CD4-positive, alpha-beta T cell (primary cell): ENCODE results near the gene POLRMT. TPM values are rescaled to one million over a fixed set of nuclear protein-coding genes. Genes with fewer than 3 reads are reported as not detected.

Experiments used
- ATAC-seq: fragments of 200-7000 bp; cut with Tn5 transposase; one replicate; pipeline ENCODE4 v1.10.0; 2022; ENCODE audit warnings: mild to moderate bottlenecking; ENCODE audit not compliant: poor library complexity
- CTCF ChIA-PET: fragments of 350-600 bp; sonication (Branson Sonifier 250); formaldehyde crosslinking; loops from one replicate; lab custom pipeline; 2021; ENCODE audit warnings: antibody characterized with exemption, inconsistent platforms; lab: Charles Lee
- POLR2A ChIA-PET: fragments of 350-600 bp; sonication (Branson Sonifier 250); formaldehyde crosslinking; loops from one replicate; lab custom pipeline; 2021; ENCODE audit warnings: antibody characterized with exemption, inconsistent platforms; lab: Charles Lee
- DNase-seq, 14 experiments: peaks; one replicate each; pipeline ENCODE4 v3.0.0-alpha.2; 2013 to 2020; ENCODE audit warnings: mixed read lengths in 2 of 14
- H3K27ac ChIP-seq, 2 donors: one replicate each; pipeline versions ENCODE4 v1.5.1 to v1.7.0; 2013; ENCODE audit warnings: low read length in 2 of 2, low read depth in 1 of 2, mild to moderate bottlenecking in 1 of 2
- H3K27me3 ChIP-seq, 2 experiments: 1 replicate in 1 of 2; 2 replicates in 1 of 2; pipeline versions ENCODE4 v1.6.1 to v1.7.0; 2013; ENCODE audit warnings: low read length in 2 of 2, control low read depth in 1 of 2, mild to moderate bottlenecking in 1 of 2, moderate library complexity in 1 of 2; ENCODE audit not compliant: insufficient read depth in 2 of 2, control insufficient read depth in 1 of 2
- H3K36me3 ChIP-seq: one replicate; pipeline ENCODE4 v1.6.1; 2013; ENCODE audit warnings: low read length, control low read depth; ENCODE audit not compliant: insufficient read depth
- H3K4me1 ChIP-seq: one replicate; pipeline ENCODE4 v1.6.1; 2013; ENCODE audit warnings: low read length, control low read depth; ENCODE audit not compliant: insufficient read depth
- H3K4me3 ChIP-seq: one replicate; pipeline ENCODE4 v1.5.1; 2013; ENCODE audit warnings: mild to moderate bottlenecking, low read length, moderate library complexity
- H3K9me3 ChIP-seq, 2 experiments: 1 replicate in 1 of 2; 2 replicates in 1 of 2; pipeline versions ENCODE4 v1.6.1 to v1.7.0; 2013; ENCODE audit warnings: low read length in 2 of 2, mild to moderate bottlenecking in 2 of 2, control low read depth in 1 of 2, moderate library complexity in 1 of 2; ENCODE audit not compliant: control insufficient read depth in 1 of 2, insufficient read depth in 1 of 2
- H3K27ac Mint-ChIP-seq: one replicate; pipeline ENCODE4 v1.8.0; 2020; ENCODE audit warnings: mixed read lengths
- H3K27me3 Mint-ChIP-seq: one replicate; pipeline ENCODE4 v1.8.0; 2021; ENCODE audit warnings: mixed read lengths
- H3K36me3 Mint-ChIP-seq: one replicate; pipeline ENCODE4 v1.8.0; 2021; ENCODE audit warnings: low read depth, mixed read lengths
- H3K4me1 Mint-ChIP-seq: one replicate; pipeline ENCODE4 v1.8.0; 2021; ENCODE audit warnings: low read depth, mixed read lengths
- H3K4me3 Mint-ChIP-seq: one replicate; pipeline ENCODE4 v1.8.0; 2020; ENCODE audit warnings: mild to moderate bottlenecking, mixed read lengths
- H3K9me3 Mint-ChIP-seq: one replicate; pipeline ENCODE4 v1.8.0; 2020; ENCODE audit warnings: mixed read lengths
- CTCF ChIP-seq: fragments of 200-600 bp; IDR thresholded peaks from one replicate; pipeline ENCODE4 v1.8.0; 2022; ENCODE audit warnings: antibody characterized with exemption, mild to moderate bottlenecking
- intact Hi-C, 2 experiments: fragments of 100-400 bp; cut with DNase I in 1 of 2; cut with micrococcal nuclease in 1 of 2; formaldehyde crosslinking; loops; one replicate each; pipeline versions ENCODE4 v1.15.1 to v1.9.0; 2023 to 2025; cut with DNase I, micrococcal nuclease
- total RNA-seq, 174 experiments: library from RNA in 2 of 174; stranded (reverse) in 2 of 174; gene quantifications; one replicate each; pipeline ENCODE4 v1.2.3 and lab custom pipeline; 2021 to 2026

POLRMT gene
- total RNA-seq, 2 experiments from 2014 or later: 54.4 to 56.2 TPM

GRCh38 chr19:677601-678436 lies 44.5 kb upstream of the POLRMT start:
- ChIA-PET POLR2A (interaction anchor here (4.4 kb wide), 1 partner anchor 15 kb away, joined by 45 read pairs; the partner anchor contains the start of gene RNF126), CTCF (interaction anchor here (1.3 kb wide), 1 partner anchor 93 kb away, joined by 3 read pairs; no protein-coding TSS in a partner anchor)
- Histone ChIP-seq H3K27me3 (peaks cover 25 to 32% of the 10 kb centered on the region in 2 experiments), H3K4me3 (no peak overlapping the region), H3K36me3 (no peaks in the 10 kb centered on the region), H3K27ac (no peak overlapping the region), H3K9me3 (peaks cover 0 to 28% of the 10 kb centered on the region in 2 experiments), H3K4me1 (peaks cover 40% of the 10 kb centered on the region)
- Mint-ChIP-seq H3K36me3 (no peaks in the 10 kb centered on the region), H3K4me1 (peaks cover 5% of the 10 kb centered on the region), H3K9me3 (no peaks in the 10 kb centered on the region), H3K4me3 (peak overlapping the region; percentile 68), H3K27me3 (peaks cover 20% of the 10 kb centered on the region), H3K27ac (no peak overlapping the region)
- no peak for TF ChIP-seq CTCF
- intact Hi-C loops: no loop called here
- DNase-seq (peak in 1 of 14 experiments; percentile 41), ATAC-seq (no peak)

GRCh38 chr19:677201-677600 lies 43.9 kb upstream of the POLRMT start:
- ChIA-PET POLR2A (interaction anchor here (4.4 kb wide), 1 partner anchor 14 kb away, joined by 45 read pairs; the partner anchor contains the start of gene RNF126), CTCF (interaction anchor here (1.3 kb wide), 1 partner anchor 93 kb away, joined by 3 read pairs; no protein-coding TSS in a partner anchor)

More at GRCh38 chr19:677201-677600, 43.9 kb upstream of the POLRMT start:
- Mint-ChIP-seq H3K4me1 (peaks cover 5% of the 10 kb centered on the region), H3K36me3 (no peaks in the 10 kb centered on the region), H3K4me3 (no peak overlapping the region), H3K9me3 (no peaks in the 10 kb centered on the region), H3K27ac (no peak overlapping the region), H3K27me3 (peaks cover 20% of the 10 kb centered on the region)
- Histone ChIP-seq H3K4me1 (peaks cover 40% of the 10 kb centered on the region), H3K9me3 (peaks cover 0 to 22% of the 10 kb centered on the region in 2 experiments), H3K27ac (no peak overlapping the region), H3K36me3 (no peaks in the 10 kb centered on the region), H3K4me3 (no peak overlapping the region), H3K27me3 (peaks cover 25 to 32% of the 10 kb centered on the region in 2 experiments)
- no peak for ATAC-seq
- no peak for TF ChIP-seq CTCF
- intact Hi-C loops: no loop called here
- DNase-seq: peak in 1 of 14 experiments; percentile 45
